ENCODE results near the gene CACNA1C. TPM values are rescaled to one million over a fixed set of nuclear protein-coding genes. Genes with fewer than 3 reads are reported as not detected.

The CACNA1C gene
- total RNA-seq, 1 experiment from 2014 or later = 3.7 TPM

DNA sequence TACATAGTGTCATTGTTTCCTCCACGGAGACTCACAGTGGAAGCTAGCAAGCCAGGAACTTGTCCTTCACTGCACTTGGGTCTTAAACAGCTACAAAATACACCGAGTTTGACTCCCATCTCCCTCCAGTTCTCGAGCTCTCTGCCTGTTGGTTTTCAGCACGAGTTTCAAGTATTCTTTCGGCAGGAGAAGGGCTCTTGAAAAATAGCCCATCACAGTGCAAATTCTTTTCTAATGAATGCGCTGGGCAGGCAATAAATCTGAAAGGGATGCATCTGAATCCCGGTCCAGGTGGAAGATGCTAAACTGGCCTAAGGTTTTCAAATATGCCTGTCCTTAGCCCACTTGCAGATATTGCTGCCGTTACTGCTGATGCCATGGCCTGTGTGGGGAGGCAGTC, 173.9 kb downstream of the CACNA1C start:
- Histone ChIP-seq H3K4me3 (ENCODE audit: low read depth, low read length, poor library complexity, severe bottlenecking) (no peak overlapping the region), H3K9me3 (ENCODE audit: low read depth, low read length, poor library complexity, severe bottlenecking) (no peaks in the 10 kb centered on the region), H3K27ac (ENCODE audit: low read depth, low read length, poor library complexity, severe bottlenecking) (no peak overlapping the region), H3K36me3 (ENCODE audit: insufficient read depth, low read length, poor library complexity, severe bottlenecking) (no peaks in the 10 kb centered on the region), H3K27me3 (replicated peaks; ENCODE audit: insufficient read depth, low read depth, low read length, poor library complexity) (no peaks in the 10 kb centered on the region), H3K4me1 (ENCODE audit: insufficient read depth, low read length, poor library complexity, severe bottlenecking) (no peaks in the 10 kb centered on the region)
- intact Hi-C loops (cut with micrococcal nuclease; ENCODE audit: unreplicated experiment) = no loop called here
- POLR2A ChIA-PET (ENCODE audit: low non-redundant PET) = no interaction called here
- CTCF ChIA-PET = no interaction called here
- no peak for DNase-seq (ENCODE audit: low spot score)
- TF ChIP-seq EZH2 (IDR thresholded peaks at IDR 0.05; ENCODE audit: borderline replicate concordance, low read depth, low read length, poor library complexity, severe bottlenecking) = no peak
- TF ChIP-seq, protein P1, sequence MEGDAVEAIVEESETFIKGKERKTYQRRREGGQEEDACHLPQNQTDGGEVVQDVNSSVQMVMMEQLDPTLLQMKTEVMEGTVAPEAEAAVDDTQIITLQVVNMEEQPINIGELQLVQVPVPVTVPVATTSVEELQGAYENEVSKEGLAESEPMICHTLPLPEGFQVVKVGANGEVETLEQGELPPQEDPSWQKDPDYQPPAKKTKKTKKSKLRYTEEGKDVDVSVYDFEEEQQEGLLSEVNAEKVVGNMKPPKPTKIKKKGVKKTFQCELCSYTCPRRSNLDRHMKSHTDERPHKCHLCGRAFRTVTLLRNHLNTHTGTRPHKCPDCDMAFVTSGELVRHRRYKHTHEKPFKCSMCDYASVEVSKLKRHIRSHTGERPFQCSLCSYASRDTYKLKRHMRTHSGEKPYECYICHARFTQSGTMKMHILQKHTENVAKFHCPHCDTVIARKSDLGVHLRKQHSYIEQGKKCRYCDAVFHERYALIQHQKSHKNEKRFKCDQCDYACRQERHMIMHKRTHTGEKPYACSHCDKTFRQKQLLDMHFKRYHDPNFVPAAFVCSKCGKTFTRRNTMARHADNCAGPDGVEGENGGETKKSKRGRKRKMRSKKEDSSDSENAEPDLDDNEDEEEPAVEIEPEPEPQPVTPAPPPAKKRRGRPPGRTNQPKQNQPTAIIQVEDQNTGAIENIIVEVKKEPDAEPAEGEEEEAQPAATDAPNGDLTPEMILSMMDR (conservative IDR thresholded peaks at IDR 0.05; ENCODE audit: low read depth, low read length) = no peak
- BruUV-seq (replicated peaks) = no TSS peak

DNA sequence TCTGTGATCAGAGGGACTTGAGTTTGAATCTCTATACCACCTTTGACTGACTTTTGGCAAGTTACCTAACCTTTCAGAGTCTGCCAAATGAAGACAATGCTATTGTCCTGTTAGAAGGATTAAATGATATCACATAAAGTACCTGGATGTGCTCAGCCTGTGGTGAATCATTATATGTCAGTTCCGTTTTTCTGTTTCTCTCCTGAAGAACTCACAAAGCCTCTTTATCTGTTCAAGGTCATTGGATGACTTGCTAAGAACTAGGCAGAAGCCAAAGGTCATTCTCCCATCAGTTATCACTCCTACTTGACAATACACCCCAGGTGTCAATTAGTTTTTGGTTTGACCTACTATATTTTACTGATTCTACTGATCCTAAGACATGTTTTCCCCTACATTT, 174.6 kb downstream of the CACNA1C start:
- H3K4me1 ChIP-seq (ENCODE audit: insufficient read depth, low read length, poor library complexity, severe bottlenecking) = no peaks in the 10 kb centered on the region
- POLR2A ChIA-PET (ENCODE audit: low non-redundant PET) = no interaction called here
- no peaks in the 10 kb centered on the region for H3K36me3 ChIP-seq (ENCODE audit: insufficient read depth, low read length, poor library complexity, severe bottlenecking)
- H3K27ac ChIP-seq (ENCODE audit: low read depth, low read length, poor library complexity, severe bottlenecking) = no peak overlapping the region
- CTCF ChIA-PET = no interaction called here
- H3K27me3 ChIP-seq (replicated peaks; ENCODE audit: insufficient read depth, low read depth, low read length, poor library complexity) = no peaks in the 10 kb centered on the region
- no peaks in the 10 kb centered on the region for H3K9me3 ChIP-seq (ENCODE audit: low read depth, low read length, poor library complexity, severe bottlenecking)
- no TSS peak for BruUV-seq (replicated peaks)
- no peak overlapping the region for H3K4me3 ChIP-seq (ENCODE audit: low read depth, low read length, poor library complexity, severe bottlenecking)
- DNase-seq (ENCODE audit: low spot score) = no peak
- TF ChIP-seq EZH2 (IDR thresholded peaks at IDR 0.05; ENCODE audit: borderline replicate concordance, low read depth, low read length, poor library complexity, severe bottlenecking) = no peak
- TF ChIP-seq, protein P1 (conservative IDR thresholded peaks at IDR 0.05; ENCODE audit: low read depth, low read length) = no peak
- intact Hi-C loops (cut with micrococcal nuclease; ENCODE audit: unreplicated experiment) = no loop called here

DNA sequence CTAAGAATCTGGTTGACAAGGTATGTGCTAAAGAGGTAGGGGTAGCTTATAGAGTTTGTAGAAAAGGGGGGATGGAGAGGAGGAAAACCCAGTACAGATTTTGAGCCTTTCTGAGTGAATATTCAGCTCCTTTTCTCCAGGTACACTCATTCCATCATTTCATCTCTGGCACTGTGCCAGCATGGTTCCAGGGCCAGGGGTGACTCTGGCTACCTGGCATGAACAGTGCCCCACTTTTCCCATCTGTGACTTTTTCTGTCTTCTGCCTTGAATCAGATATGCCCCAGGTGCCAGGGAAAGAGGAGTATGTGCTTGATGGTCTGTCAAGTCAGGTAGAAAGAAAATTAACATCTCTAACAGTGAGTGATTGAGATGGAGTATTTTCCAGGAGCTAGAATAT, 175.7 kb downstream of the CACNA1C start:
- TF ChIP-seq, protein P1 (conservative IDR thresholded peaks at IDR 0.05; ENCODE audit: low read depth, low read length) = no peak
- TF ChIP-seq EZH2 (IDR thresholded peaks at IDR 0.05; ENCODE audit: borderline replicate concordance, low read depth, low read length, poor library complexity, severe bottlenecking) = no peak
- H3K27ac ChIP-seq (ENCODE audit: low read depth, low read length, poor library complexity, severe bottlenecking) = no peak overlapping the region
- BruUV-seq (replicated peaks) = no TSS peak
- no peaks in the 10 kb centered on the region for H3K4me1 ChIP-seq (ENCODE audit: insufficient read depth, low read length, poor library complexity, severe bottlenecking)
- intact Hi-C loops (cut with micrococcal nuclease; ENCODE audit: unreplicated experiment) = no loop called here
- no peaks in the 10 kb centered on the region for H3K36me3 ChIP-seq (ENCODE audit: insufficient read depth, low read length, poor library complexity, severe bottlenecking)
- no peaks in the 10 kb centered on the region for H3K27me3 ChIP-seq (replicated peaks; ENCODE audit: insufficient read depth, low read depth, low read length, poor library complexity)
- ChIA-PET POLR2A (ENCODE audit: low non-redundant PET) (interaction anchor here (0.6 kb wide), 1 partner anchor 81 kb away, joined by 6 read pairs; no protein-coding TSS in a partner anchor), CTCF (no interaction called here)
- no peak overlapping the region for H3K4me3 ChIP-seq (ENCODE audit: low read depth, low read length, poor library complexity, severe bottlenecking)
- no peak for DNase-seq (ENCODE audit: low spot score)
- H3K9me3 ChIP-seq (ENCODE audit: low read depth, low read length, poor library complexity, severe bottlenecking) = no peaks in the 10 kb centered on the region

Data from A673 (cell line).